IPS-NIHi7 (cell line): ENCODE results near the gene CTNND2.

ENCODE experiments used
- DNase-seq: peaks from one replicate; pipeline ENCODE4 v3.0.0; 2012; ENCODE audit warnings: mixed read lengths; ENCODE audit errors: extremely low spot score

CTNND2 gene

DNA sequence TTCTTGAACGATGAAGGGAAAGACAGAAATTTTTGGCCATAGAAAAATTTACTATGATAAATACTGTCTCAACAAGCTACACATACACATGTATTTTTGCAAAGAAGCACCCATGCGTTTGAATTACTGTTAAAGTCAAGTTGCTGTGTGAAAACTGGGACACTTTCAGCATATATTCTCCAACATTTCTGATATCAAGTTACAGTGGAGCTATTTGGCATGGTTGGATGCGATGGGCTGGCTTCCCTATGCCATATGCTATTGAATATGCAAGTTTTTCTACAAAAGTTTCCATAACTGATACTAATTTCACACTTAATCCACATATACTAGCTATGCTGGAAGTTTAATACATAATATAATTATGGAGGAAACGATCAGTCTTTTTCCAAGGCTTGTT is 381.4 kb downstream of the CTNND2 start:
- no peak for DNase-seq

DNA sequence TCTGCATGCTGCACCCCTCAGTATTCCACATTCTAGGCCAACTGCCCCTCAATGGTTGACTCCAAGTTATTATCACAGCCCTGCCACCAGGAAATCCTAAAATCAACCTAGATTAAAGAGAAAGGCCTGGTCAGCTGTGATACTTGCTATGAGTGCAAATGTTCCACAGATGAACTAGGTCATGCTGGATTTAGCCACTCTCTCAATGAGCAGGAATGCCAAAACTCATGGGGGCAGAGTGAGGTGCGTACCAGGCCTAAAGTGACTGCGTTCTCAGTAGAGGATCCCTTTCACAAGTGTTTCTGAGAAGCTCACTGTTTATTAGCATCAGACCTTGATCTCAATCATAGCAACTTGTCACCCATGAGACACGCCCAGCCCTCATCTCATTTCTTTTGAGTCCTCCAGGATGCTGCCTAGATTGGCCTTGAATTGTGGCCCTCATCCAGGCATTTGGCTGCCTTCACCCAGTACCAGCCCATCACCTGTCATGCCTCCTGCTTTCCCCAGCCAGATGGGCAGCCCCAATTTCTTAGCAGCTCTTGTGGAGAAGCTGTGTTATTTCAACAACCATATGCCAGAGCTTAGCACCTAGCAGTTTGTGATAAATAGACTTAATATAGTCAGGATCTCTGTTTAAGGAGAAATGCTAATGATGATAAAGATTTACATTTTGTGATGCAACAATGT is 383.9 kb downstream of the CTNND2 start:
- no peak for DNase-seq

DNA sequence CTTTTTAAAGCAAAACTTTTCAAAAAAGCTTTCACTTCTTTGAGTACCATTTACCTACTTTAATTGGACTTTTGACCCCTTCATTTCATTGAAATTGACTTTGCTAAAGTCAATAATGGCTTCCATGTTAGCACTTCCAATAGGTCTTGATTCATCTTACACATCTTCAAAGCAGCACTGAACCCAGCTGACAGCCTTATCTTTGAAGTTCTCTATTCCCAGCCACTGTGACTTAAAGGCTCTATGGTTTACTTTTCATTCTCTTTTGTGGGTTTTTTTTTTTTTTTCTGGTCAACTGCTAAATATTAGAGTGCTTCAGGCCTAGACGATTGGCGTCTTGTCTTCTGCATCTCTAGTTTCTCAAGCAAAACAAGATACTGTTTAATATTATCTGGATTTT is 385.0 kb downstream of the CTNND2 start:
- no peak for DNase-seq

DNA sequence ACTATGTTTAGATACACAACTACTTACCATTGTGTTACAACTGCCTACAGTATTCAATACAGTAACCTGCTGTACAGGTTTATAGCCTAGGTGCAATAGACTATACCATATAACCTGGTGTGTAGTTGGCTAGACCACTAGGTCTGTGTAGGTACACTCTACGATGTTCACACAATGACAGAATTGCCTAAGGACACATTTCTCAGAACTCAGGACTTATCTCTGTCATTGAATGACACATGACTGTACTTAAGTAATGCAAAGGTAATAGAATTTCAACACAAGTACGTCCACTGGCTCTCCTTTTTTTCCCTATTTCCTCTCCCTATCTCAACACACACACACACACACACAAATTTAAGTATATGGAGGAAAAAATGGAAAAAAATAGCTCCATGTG is 385.6 kb downstream of the CTNND2 start:
- no peak for DNase-seq

DNA sequence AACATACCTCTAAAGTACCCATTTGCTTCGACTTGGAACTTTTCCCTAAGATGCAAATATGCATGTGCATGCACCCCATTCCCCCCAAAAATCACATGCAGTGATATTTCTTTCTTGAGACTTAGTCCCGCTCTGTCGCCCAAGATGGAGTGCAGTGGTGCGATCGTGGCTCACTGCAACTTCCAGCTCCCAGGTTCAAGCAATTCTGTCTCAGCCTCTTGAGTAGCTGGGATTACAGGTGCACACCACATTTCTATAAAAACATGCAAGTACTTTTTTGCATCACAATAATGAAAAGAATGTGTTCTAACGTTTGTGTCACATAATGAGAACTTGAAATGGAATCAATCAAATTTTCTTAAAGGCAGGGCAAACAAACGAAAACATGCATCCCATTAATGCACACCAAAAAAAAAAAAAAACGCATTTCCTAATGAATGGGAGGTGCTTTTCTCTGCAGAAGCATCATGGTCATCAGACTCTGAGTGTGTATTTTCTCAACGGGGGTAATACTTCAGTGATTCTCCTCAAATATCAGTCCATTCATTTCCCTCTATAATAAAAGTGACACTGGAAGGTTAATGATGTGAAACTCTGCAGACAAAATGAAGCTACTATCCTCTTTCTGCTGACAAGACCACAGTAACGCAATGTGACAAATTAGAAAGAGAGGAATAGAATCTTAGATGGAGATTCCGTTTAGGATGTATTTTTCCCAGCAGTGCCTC is 389.4 kb downstream of the CTNND2 start:
- no peak for DNase-seq

DNA sequence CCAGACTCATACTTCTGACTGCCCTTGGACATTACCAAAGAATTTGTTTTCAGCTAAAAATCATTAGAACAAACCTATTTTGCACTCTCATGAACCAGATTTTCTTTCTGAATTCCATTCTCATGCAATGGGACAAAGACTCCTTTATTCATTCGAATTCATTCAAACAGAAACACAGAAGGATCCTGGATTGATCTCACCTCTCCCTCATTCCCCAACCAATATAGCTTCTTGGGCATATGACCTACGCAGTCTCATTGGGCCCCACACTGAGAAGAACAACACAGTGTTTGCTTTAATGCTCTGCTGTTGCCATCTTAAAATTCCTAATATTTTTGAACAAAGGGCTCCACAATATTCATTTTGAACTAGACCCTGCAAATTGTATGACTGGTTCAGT is 392.4 kb downstream of the CTNND2 start:
- DNase-seq: no peak

DNA sequence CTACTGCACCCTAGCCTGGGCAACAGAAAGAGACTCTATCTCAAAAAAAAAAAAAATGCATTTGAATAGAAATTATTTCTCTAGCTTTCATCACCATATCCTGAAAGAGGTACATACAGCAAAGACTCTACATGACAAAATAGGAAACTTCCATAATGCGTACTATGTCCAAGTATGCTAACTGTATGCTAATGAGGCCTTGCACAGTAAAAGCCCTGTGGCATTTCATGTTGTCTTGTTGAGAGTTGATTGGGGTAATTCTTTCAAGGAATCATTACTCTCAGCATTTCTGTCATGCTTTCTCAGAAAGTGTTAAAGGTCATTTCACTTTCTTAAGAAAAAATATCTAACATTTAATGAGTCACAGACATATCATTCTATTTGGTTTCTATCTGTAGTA is 393.4 kb downstream of the CTNND2 start:
- no peak for DNase-seq

DNA sequence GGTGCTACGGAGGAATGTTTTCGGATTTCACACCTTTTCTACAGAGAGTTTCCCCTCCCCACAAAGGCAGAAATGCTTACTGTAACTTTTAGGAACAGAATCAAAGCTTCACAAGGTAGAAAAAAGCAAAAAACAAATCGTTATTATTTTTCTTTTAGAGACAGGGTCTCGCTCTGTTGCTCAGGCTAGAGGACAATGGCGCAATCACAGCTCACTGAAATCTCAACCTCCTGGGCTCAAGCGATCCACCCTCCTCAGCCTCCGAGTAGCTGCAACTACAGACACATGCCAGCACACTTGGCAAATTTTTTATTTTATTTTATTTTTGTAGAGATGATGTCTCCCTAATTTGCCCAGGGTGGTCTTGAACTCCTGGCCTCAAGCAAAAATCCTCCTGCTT is 394.5 kb downstream of the CTNND2 start:
- DNase-seq: no peak

DNA sequence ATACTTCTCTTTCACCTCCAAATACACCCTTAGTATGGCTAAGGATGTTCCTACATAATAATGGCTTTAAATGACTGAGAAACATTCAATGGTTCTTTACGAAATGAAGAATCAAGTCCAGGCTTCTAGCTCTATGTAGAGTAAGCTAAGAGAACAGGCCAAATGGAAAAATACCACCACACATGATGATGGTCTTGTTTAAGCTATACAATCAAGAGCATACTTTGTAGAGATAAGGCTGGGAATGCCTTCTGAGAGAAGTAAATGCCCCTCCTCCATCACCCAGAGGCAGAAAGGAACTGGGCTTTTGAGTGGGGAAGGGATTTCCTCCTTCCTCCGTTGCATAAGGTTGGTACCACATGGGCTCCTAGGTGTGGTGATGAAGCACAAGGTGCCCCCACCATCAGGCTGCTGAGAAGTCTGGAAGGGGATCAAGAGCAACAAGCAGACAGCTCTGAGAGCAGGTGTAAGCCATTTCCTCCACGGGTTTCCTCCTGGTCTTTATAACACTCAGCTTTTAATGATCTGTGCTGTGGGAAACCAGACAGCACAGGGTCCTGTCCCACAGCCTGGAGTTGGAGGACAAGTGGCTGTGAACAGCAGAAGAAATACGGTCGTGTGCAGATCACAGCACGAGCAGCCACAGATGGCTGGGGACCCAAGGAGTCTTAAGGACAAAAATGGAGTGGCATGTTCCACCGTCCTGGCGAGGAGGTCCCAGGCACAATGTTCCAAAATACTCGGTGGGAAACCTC is 396.9 kb downstream of the CTNND2 start:
- no peak for DNase-seq

DNA sequence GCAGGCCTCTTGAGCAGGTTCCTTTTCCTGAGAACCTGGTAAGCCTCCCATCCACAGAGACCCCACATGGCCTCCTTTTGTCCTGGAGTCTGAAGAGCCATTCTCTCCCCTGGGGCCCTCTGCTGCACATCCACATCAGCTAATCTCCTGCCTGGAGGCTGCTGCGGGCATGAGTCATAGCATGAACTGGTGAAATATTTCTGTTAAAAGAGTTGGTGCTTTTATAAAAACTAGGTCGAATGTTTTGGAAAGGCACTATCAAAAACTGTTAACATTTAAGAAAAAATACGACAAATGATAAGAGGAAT is 399.4 kb downstream of the CTNND2 start:
- DNase-seq: peak; percentile 27

DNA sequence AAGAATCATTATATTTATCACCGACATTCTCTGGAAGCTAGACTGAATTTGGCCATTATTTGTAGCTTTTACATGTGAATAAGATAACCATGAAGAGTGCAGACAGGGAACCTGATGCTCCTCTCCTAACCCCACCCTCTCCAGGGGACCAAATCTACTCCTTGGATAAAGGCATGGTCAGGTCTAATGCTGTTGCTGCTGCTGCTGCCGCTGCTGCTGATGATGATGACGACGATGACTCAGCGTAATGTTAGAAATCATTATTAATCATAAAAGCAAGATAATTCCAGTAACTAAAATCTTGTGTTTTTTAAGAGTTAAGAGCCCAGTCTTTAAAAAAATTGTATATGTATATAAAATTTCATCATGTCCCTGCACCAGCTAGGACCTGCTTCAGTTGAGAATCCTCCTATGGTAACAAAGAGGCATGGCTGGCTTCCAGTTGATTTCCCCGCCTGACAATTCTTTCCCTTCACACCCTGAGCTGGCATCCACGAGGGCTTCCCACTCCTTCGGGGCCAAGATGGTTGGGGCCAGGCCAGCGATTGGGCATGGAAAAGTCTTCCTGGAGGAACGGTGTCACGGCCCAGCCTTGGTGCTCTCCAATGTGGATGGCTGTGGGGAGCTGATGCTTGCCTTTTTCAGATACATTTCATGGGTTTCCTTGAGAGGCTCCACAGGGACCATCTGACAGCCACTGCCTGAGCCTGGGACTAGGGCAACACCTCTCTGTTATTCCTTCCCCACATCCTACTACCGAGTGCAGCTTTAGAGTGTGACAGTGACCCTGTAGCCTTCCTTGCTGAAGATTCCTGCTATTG is 400.0 kb downstream of the CTNND2 start:
- no peak for DNase-seq

DNA sequence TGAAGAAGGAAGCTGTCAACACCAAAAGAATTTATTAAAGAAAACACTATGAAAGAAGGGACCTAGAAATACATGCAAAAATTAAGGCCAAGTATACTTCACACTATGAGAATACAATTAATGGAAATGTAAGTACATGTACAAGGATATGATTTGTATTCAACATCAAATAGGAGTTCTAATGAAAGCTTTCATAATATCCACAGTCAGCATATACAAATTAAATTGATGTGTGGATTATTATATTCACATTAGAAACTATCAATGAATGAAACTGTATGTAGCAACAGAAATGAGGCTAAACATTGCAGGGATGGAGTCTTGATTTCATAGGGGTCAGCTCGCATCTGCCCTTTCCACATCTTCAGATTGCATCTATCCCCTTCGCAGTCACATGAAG is 401.5 kb downstream of the CTNND2 start:
- DNase-seq: no peak

DNA sequence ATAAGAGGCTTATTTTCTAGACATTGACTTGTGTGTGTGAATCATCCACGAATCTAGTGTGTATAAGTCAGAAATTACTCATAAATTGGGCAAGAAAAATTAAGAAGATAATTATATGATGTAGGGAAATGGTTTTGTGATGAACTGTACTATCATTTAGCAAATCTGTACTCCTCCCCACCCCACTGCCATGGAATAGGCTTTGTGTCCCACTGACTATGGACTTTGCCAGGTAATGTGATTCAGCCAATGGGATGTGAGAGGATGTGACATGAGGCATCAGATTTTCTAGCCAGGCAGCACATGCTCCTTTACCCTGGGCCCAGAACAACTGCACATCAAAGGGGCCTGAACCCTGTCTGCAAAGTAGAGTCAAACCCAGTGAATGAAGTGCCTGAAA is 406.6 kb downstream of the CTNND2 start:
- DNase-seq: no peak

DNA sequence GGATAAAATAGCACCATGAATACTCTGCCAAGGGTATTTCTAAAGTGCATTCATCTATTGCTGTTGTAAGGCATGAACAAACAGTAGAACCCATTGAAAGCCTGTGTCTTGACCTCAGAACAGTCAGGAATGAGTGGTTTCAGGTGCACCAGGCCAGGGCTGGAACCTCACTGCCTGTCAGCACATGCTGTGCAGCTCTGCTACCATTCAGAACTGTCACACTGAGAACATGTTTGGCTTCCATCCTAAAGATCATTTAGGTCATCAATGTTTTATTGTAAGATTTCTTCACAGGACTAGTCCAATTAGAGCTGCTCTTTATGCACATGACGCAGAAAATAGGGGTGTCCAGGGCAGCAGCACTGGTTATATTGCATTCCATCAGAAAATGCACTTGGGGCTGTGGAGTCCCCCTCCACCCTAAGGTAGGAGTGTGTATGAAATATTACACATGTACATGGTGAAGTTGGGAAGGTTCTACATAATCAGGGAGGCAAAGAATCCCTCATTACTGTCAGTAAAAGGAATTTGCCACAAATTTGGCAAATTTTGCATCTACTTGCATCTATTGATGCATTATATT is 408.0 kb downstream of the CTNND2 start:
- no peak for DNase-seq

DNA sequence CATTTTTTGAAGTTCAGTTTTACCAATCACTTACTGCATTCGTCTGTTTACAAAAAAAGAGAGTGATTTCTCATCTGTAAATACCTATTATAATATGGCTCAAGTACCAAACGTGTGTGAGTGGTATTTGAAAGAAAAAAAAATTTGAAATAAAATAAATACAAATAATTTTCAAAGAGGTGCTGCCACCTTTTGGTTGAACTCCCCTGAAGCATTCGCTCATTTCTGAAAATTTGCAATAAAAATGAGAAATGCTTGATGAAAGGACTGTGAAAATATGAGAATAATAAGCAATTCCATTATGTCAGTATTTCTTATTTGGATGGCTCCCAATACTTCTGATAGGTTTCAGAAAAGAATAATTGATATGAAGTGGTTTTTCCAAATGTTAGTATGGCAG is 409.9 kb downstream of the CTNND2 start:
- no peak for DNase-seq

DNA sequence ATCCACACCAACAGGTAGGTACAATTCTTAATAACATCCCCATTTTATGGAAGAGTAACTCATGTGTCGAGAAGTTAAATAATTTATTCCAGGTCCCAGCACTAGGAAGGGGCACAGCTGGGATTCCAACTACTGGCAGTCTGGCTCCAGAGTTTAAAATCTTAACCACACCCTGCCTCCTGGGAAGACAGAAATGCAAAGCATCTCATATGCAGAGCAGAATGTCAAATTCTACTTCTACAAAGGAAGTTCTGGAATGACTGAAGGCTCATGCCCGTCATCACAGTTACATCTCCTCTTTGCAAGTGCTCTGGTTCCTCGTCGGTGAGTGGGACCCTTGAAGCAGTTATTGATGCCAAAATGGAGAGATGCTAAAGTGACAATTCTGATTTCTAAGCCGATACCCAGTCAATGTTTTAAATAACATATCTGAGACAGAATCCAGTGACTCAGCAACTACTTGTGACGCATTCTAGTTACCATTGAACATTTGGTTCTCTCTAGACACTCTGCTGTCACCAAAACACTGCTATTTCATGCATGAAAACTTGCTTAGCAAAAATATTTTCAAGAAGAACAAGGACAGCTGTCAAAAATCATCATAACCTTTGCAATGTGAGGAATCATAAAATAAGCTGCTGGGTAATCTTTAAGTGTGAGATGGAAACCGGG is 412.7 kb downstream of the CTNND2 start:
- no peak for DNase-seq

DNA sequence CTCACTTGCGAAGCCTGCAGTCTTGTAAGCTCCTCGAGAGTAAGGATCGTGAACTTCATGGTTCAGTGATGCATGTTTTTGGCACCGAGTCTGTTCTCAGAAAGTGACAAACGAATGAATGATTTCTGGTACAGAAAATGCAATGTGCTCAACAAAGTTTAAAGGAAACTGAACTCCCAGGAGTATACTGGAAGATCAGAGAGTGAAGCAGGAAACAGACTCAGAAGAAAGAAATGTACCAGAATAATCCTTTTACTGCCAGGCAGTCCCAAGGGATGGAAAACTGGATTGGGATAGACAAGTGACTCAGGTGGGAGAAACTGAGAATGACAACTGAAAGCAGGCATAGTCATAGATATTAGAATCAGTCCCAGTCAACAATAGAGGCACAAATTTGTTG is 420.6 kb downstream of the CTNND2 start:
- DNase-seq: no peak

DNA sequence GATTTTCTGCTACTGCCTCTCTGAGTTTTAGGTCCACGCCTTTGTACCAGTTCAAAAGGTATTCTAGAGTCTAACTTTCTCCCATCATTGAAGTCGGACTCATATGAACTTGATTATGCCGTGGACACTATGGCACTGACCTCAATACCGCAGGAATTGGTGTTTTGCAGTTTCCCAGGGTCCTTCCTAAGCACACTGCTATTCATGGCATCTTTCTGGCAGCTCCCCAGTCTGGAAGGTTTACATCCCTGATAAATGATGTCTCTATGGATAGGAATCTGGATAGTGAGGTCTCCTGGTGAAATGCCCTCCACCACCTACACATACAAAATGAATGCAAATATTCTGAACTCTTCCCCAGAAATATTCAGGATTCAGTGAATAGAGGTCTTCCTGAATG is 422.2 kb downstream of the CTNND2 start:
- DNase-seq: no peak

DNA sequence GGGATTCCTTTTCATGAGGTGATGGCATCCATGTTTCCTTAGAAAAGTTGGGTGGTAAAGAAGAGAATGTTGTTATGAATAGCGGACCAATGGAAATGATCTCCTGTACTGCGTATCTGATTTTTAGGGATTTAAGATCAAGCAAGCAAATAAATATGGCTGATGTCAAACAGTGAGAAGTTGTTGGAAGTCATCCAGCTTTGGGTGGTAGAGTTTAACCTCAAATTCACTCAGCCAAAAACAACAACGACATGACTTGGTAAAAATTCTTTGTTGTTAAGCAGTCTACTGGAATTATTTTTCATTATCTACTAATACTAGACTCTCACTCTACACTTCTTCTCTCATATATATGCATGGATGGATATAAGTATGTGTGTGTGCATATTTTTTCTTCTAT is 426.5 kb downstream of the CTNND2 start:
- DNase-seq: no peak

DNA sequence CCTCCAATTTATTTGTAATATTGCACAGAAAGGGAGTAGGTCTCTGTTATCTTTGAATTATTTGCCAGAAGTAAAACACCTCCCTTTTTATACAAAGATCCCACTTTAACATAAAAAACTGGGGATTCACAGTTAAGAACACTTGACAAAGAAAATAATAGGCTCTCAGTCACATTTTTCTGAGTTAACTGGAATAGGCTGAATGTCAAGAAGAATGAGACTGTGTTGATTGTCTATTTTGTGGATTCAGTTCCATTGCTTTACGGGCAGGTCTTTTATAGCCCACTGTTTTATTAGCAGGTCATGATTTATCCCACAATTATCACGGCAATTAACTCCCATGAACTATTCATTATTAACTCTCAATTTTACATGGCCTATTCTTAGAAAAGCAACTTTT is 427.4 kb downstream of the CTNND2 start:
- no peak for DNase-seq

DNA sequence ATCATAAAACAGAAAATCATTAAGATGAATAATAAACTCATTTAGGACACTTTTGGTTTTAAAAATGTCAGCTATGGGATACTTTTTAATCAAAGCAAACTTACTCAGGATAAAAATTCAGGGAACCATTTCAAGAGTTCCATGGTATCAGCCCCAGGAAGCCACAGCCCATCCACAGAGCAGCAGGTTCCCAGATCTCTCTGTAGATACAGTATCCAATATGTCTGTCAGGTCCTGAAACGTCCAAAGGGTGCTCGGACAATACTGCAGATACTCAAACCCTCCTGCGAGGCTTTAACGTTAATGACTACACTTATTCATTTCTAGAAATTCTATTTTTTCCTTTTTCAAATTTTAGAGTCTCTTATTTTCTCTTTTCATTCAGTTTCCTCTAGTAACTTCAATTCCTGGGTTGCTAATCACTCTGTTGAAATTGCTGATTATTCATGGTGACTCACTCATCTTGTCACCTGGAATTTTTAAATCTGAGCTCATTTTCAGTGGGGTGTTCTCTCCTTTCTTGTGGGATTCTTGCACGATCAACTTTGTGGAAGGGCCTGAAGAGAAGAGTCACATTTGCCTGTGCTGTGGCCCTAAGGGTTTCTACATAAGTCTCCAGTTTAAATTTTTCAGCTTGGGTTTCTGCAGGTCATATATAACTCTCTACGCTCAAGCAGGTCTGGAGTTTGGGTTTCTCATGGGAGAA is 435.8 kb downstream of the CTNND2 start:
- DNase-seq: no peak
